HG03442 (cell line): ENCODE measurements around the gene APOL6.
"Not testable (repeated sequence)": the region's sequence is repeated elsewhere in the genome, so short reads cannot be mapped to it uniquely, and the experiment has no call there.

ENCODE experiments used
- ATAC-seq: cut with Tn5 transposase; IDR thresholded peaks from one replicate; pipeline ENCODE4 v1.9.1; 2021; ENCODE audit warnings: mild to moderate bottlenecking, moderate library complexity; ENCODE audit not compliant: unreplicated experiment

Gene APOL6

DNA sequence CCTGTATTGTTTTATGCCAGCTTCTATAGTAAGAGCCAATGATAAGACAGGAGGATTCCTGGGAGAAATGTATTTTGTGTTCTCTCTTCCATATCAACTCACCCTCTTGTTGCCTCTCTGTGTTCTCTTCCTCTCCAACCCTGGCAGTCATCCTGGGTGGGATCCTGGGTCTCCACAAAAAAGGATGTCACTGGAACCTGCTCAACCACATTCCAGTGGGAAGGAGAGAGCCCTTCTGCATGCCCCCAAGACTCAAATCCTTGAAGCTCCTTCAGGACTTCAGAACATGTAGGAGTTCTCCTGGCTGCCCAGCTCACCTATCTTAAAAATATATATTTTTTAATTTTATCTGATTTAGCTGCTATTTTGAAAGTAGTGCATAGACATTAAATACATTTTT lies 26.1 kb downstream of the APOL6 start:
- no peak for ATAC-seq

DNA sequence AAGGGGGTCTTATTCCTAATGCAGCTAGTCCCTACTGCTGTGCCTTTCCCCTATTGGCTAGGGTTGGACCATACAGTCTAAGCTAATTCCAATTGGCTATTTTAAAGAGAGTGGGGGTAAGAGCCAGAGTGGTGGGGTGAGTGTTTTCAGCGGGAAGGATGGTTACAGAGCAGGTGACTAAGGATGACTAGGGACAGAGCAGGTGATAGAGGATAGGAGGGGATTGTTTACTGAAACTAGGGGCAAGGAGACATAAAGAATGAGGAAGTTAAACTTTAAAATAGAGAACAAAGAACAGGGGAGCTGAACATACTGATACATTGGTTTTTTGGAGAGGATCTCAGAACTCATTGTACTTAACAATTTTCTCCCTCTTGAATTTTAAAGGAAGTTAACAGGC lies 27.8 kb downstream of the APOL6 start:
- ATAC-seq = not testable (repeated sequence)

DNA sequence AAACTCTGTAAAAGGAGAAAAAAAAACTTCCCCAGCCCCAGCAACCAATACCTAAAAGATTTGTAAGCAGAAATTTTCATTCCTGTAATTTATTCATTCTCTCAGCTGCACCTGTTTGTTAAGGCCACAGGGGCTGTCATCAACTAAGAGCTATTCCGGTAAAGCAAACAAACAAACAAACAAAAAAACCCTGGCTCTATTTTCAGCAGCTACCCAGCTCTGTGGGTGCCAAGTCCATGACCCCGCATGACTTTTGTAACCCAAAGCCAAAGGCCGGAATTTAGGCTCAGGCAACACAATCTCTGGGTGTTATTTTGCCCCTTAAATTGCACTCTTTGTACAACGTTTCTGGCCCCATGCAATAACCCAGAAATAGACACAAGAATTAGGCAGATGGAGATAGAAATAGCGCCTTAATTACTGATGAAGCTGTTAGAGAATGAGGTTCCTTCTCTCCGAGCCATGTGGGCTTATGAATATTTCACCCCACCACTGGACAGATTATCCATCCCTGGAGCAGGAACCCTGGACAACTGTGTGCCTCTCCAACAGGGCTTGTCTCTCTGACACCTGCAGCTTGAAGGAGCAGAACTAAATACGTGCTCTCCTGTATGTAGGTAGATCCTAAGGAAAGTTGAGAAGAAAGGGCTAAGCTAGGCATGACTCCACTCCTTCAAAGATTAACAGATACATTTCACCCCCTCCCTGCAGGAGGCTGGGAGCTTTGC lies 29.4 kb downstream of the APOL6 start:
- ATAC-seq = no peak

DNA sequence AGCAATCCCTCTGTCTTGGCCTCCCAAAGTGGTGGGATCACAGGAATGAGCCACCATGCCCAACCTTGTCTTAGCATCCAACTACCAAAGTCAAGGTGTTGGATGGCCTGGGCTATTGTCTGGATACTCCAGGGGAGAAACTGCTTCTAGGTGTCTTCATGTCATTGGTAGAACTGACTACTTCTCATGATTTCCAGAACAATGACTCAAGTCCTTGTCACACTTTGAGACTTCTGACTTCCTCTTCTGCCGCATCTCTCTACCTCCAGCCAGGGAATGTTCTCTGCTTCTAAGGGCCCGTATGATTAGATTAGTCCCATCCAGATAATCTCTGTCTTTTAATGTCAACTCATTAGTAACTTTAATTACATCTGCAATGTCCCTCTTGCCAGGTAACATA lies 30.6 kb downstream of the APOL6 start:
- no peak for ATAC-seq

GRCh38 chr22:35679492-35679891 lies 31.2 kb downstream of the APOL6 start:
- not testable (repeated sequence) for ATAC-seq

DNA sequence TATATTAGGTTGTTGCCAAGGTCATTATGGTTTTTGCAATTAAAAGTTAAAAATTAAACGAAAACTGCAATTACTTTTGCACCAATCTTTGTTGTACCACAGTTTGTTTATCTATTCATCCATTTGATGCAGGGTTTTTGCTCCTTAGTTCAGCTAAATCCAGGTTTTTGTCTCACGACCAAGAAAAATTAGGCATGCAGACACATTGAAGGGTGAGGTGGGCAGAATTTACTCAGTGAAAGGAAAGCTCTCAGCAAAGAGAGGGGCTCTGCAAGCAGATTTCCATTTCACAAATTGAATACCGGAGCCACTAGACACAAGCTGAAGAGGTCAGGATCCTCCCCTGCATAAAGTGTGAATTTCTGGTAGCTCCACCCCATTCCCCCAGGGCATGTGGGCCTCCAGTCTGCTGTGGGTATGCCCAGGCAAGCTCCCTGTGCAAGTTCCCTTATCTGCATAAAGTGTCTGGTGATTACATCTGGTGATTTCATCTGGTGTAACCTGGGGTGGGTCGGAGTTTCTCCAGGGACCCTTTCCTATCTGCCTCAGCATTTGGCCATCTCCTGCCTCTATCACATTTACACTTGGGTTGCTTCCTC lies 33.3 kb downstream of the APOL6 start:
- ATAC-seq = no peak

- no peak for ATAC-seq
These were observed 35.3 kb downstream of the APOL6 start for GRCh38 chr22:35683560-35683959.

- ATAC-seq = no peak
These were observed 36.0 kb downstream of the APOL6 start for GRCh38 chr22:35684270-35684700.

DNA sequence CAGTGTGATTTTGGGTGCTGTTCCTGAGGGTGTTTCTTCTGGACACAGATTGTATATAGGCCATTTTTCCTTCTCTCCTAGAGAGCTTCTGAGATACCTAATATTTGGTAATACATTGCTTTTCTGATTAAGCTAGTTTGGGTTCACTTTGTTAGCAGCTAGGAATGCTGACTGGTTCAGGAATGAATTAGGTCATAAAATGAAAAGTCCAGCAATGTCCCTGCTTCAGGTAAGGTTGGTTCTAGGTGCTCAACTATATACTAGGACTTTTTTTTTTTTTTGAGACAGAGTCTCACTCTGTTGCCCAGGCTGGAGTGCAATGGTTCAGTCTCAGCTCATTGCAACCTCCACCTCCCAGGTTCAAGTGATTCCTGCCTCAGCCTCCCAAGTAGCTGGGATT lies 36.5 kb downstream of the APOL6 start:
- ATAC-seq = no peak

GRCh38 chr22:35685731-35686130 lies 37.5 kb downstream of the APOL6 start:
- ATAC-seq = no peak

DNA sequence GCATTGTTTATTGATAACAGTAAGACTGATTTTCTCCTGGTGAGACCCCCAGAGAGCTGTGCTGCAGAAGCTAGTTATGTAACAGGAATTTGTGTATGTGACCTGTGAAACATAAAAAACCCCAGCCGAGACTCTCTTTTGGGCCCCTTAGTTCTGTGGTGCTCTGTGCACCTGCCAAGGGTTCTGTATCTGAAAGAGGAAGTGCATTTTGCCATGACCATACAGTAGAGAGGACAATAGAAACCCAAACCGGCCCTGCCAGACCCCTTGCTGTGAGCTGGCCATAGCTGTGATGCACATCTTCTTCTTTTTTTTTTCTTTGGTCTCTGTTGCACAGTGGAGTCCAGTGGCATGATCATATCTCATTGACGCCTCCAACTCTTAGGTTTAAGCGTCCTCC lies 38.1 kb downstream of the APOL6 start:
- no peak for ATAC-seq

GRCh38 chr22:35687461-35687860 lies 39.2 kb downstream of the APOL6 start:
- ATAC-seq = no peak

- no peak for ATAC-seq
These were observed 40.8 kb downstream of the APOL6 start for GRCh38 chr22:35688913-35689675.

DNA sequence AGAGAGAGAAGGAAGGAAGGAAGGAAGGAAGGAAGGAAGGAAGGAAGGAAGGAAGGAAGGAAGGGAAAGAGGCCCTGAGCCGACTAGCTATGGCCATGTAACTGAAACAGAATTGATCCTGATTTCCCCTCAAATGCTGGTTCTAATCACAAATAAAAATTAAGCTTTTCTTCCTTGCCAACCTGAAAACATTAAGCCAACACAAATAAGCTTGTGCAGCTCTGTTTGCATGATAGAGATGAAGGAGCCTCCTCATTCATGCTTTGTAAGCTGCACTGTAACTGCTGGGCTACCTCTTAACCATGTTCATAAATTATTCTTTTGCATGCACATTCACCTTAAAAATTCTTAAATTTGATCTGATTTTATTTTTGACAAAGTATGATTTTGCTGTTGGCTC lies 41.8 kb downstream of the APOL6 start:
- ATAC-seq = no peak

DNA sequence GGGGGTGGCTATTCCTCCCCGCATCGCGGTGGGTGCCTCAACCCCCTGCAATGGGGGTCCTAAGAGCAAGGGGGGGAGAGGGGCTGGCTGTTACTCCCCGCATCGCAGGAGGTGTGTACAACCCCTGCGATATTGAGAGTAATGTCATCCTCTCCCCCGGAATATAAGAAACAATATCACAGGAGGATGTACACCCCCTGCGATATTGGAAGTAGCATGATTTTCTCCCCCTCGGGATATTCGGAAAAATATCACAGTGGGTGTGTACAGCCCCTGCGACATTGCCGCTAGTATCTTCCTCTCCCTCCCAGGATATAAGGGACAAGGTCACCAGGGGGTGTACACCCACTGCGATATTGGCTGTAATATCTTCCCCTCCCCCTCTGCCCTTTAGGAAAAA lies 47.0 kb downstream of the APOL6 start:
- ATAC-seq = no peak

DNA sequence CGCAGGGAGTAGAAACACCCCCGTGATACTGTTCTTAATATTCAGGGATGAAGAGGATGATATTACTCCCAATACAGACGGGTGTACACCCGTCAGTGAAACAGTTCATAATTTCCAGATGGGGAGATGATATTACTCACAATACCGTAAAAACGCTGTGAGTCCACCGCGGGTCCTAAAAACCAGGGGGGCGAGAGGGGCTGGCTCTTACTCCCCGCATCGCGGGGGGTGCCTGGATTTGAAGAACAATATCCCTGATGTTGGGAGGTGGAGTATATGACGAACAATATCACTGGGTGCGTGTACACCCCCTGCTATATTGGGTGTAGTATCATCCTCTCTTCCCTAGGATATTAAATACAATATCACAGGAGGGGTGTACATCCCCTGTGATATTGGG lies 48.9 kb downstream of the APOL6 start:
- no peak for ATAC-seq

GRCh38 chr22:35699852-35700251 lies 51.6 kb downstream of the APOL6 start:
- ATAC-seq = not testable (repeated sequence)

DNA sequence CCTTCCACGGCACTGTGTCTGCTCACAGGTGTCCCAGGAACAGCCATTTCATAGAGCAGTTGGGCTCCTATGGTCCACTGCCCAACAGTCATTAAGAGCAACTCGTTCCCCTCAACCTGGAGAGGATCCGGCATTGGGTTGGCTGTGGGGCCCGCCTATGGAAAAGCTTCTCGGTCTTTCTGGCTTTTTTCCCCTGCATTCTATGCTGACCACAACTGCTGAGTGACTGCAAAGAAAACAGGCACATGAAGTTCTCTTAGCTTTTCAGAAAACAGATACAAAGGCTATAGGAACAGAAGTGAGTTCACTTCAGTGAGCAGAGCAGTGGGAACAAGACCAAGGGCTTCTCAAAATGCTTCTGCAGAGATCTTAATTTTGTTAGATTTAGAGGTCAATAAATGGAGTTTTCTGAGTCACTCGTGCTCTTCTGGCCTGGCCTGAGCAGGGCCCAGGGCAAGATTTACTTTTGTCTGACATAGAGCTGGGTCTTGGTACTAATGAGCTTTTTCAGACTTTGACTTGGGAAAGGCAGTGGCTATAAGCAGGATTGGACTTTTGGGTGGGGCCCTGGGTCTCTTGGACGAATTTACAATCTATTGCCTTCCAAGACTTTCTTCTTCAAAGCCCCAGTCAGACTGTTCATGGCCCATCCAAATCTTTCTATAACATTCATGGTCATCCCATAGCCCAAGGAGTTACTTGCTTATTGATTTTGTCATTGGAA lies 55.8 kb downstream of the APOL6 start:
- no peak for ATAC-seq

DNA sequence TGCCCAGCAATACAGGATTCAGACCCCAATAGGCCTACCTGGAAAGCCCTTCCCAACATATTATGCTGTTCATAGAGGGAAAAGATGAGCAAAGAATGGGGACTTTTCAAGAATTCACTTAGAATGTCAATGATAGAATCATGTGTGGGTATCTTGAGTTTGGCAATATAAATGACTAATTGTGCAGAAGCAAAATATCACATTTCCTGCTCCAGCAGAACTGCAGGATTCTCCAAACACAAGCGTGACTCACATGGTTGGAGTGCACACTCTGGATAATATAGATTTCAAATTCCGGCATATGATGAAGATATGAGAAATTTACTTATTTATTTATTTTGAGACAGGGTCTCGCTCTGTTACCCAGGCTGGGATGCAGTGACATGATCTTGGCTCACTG lies 56.9 kb downstream of the APOL6 start:
- no peak for ATAC-seq

DNA sequence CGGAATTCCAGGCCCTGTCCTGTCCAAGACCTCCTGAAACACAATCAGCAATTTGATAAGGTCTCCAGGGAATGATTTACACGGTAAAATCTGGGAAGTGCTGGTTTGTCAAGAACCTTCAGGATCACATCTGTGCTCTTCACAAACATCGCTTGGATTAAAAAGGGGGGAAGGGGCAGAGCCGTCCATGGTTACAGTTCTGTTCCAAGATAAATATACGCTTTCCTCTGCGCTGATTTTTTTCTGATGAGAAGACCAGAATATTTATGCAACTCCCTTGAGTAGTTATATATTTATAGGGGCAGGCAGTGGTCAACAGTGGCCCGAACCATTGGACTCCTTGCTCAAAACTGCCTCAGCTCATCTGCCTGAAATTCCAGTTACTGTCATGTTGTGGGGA lies 60.2 kb downstream of the APOL6 start:
- no peak for ATAC-seq

DNA sequence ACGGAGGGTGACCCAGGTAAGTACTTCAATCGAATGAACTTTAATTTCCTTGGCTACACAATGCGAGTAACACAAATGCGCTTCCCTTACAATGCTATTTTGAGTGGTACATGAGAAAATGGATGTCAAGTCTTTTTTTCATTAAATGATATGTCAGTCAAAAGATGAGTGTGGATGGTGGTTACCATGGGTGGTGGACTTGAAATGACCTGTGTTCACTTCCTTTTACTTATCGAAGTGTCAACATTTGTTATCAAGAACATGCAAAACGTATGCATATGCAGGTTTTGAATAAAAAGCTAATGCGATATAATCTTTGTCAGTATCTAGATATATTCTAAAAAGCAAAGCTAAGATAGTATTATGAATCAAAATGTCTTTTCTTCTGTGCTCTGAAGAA lies 60.7 kb downstream of the APOL6 start:
- no peak for ATAC-seq
